Naive thymus-derived CD4-positive, alpha-beta T cell (primary cell): ENCODE results near the gene RECK. TPM values are rescaled to one million over a fixed set of nuclear protein-coding genes. Genes with fewer than 3 reads are reported as not detected.

Experiments
- ATAC-seq: fragments of 150-1000 bp; cut with Tn5 transposase; 2 replicates; pipeline ENCODE4 v1.10.0; 2021; ENCODE audit warnings: mild to moderate bottlenecking, moderate library complexity
- CTCF ChIA-PET: fragments of 350-600 bp; sonication (Branson Sonifier 250); formaldehyde crosslinking; loops from one replicate; lab custom pipeline; 2021; ENCODE audit warnings: antibody characterized with exemption; lab: Charles Lee
- POLR2A ChIA-PET: fragments of 350-600 bp; sonication (Branson Sonifier 250); formaldehyde crosslinking; loops from one replicate; lab custom pipeline; 2021; ENCODE audit warnings: antibody characterized with exemption, inconsistent platforms; lab: Charles Lee
- DNase-seq, 9 donors: peaks; one replicate each; pipeline versions ENCODE4 v3.0.0 to v3.0.0-alpha.2; 2020 to 2022; ENCODE audit warnings: mixed read lengths in 1 of 9
- H3K27ac ChIP-seq: one replicate; pipeline ENCODE4 v1.7.0; 2013; ENCODE audit warnings: mild to moderate bottlenecking, low read depth, low read length, moderate library complexity
- H3K27me3 ChIP-seq, 2 donors: one replicate each; pipeline ENCODE4 v1.7.0; 2013; ENCODE audit warnings: low read length in 2 of 2, mild to moderate bottlenecking in 2 of 2, moderate library complexity in 2 of 2; ENCODE audit not compliant: control insufficient read depth in 2 of 2, insufficient read depth in 2 of 2
- H3K36me3 ChIP-seq, 3 experiments: 1 replicate in 2 of 3; 2 replicates in 1 of 3; pipeline ENCODE4 v1.7.0; 2013; ENCODE audit warnings: low read length in 3 of 3, mild to moderate bottlenecking in 3 of 3, moderate library complexity in 1 of 3; ENCODE audit not compliant: insufficient read depth in 3 of 3, control insufficient read depth in 2 of 3
- H3K4me1 ChIP-seq, 2 donors: one replicate each; pipeline ENCODE4 v1.7.0; 2013; ENCODE audit warnings: low read length in 2 of 2, mild to moderate bottlenecking in 2 of 2, moderate library complexity in 1 of 2; ENCODE audit not compliant: control insufficient read depth in 2 of 2, insufficient read depth in 2 of 2
- H3K4me3 ChIP-seq: 2 replicates; pipeline ENCODE4 v1.7.0; 2013; ENCODE audit warnings: mild to moderate bottlenecking, low read length
- H3K9me3 ChIP-seq, 3 experiments: 1 replicate in 2 of 3; 2 replicates in 1 of 3; pipeline ENCODE4 v1.7.0; 2013; ENCODE audit warnings: low read length in 3 of 3; ENCODE audit not compliant: control insufficient read depth in 2 of 3
- H3K27ac Mint-ChIP-seq, 9 donors: one replicate each; pipeline ENCODE4 v1.8.0; 2020 to 2022; ENCODE audit warnings: mixed read lengths in 9 of 9, mild to moderate bottlenecking in 8 of 9, moderate library complexity in 5 of 9, inconsistent platforms in 2 of 9
- H3K27me3 Mint-ChIP-seq, 5 donors: one replicate each; pipeline ENCODE4 v1.8.0; 2021 to 2022; ENCODE audit warnings: mixed read lengths in 5 of 5, mild to moderate bottlenecking in 1 of 5
- H3K36me3 Mint-ChIP-seq, 5 donors: one replicate each; pipeline ENCODE4 v1.8.0; 2020 to 2022; ENCODE audit warnings: mixed read lengths in 5 of 5, mild to moderate bottlenecking in 3 of 5, inconsistent platforms in 1 of 5
- H3K4me1 Mint-ChIP-seq, 7 donors: one replicate each; pipeline ENCODE4 v1.8.0; 2020 to 2022; ENCODE audit warnings: mixed read lengths in 7 of 7, mild to moderate bottlenecking in 3 of 7, inconsistent platforms in 1 of 7
- H3K4me3 Mint-ChIP-seq, 10 donors: one replicate each; pipeline ENCODE4 v1.8.0; 2020 to 2022; ENCODE audit warnings: mild to moderate bottlenecking in 10 of 10, mixed read lengths in 10 of 10, moderate library complexity in 6 of 10, inconsistent platforms in 2 of 10
- H3K9me3 Mint-ChIP-seq, 11 donors: one replicate each; pipeline ENCODE4 v1.8.0; 2020 to 2022; ENCODE audit warnings: mixed read lengths in 11 of 11, mild to moderate bottlenecking in 4 of 11, inconsistent platforms in 1 of 11, moderate library complexity in 1 of 11
- intact Hi-C, 2 donors: fragments of 100-400 bp; cut with micrococcal nuclease; formaldehyde crosslinking; loops; one replicate each; pipeline ENCODE4 v1.15.1; 2023
- polyA plus RNA-seq, 2 donors: library from polyadenylated mRNA; unstranded; fragments of 300-500 nt; fragmentation: Illumina TruSeq; gene quantifications; one replicate each; pipeline ENCODE4 v1.2.3, GENCODE V29; 2021
- total RNA-seq, 6 experiments: library from RNA in 5 of 6; stranded (reverse) in 5 of 6; gene quantifications; 1 replicate in 5 of 6; 2 replicates in 1 of 6; pipeline ENCODE4 v1.2.3 and lab custom pipeline; 2021 to 2026

Gene RECK
- total and polyA plus RNA-seq, 7 experiments from 2014 or later = 7.4 to 26.2 (median 13.9) TPM

DNA sequence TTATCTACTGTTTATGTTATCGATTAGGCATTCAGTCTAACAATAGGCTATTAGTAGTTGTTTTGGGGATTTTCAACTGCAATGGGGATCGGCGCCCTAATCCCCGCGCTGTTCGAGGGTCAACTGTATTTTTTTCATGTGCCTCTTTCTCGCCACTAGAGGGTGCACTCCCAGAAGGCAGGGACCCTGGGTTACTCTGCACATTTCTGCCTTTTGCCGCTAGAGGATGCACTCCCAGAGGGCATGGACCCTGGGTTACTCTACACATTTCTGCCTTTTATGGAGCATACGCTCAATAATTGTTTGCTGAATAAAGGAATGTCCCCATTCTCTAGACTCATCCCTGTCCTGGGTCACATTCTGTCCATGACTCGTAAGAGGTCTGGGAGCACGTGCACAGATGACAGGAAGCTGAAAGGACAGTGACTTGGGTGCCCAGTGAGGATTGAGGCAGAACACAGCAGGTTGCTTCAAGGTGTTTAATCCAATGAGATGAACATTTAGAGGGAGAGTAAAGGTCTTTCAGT is 27.9 kb upstream of the RECK start:
- peak; percentile 4 to 73 (median 61) for DNase-seq
- peaks cover 0 to 8% (median 0%) of the 10 kb centered on the region in 5 donors for H3K36me3 Mint-ChIP-seq
- H3K9me3 Mint-ChIP-seq = peaks cover 0 to 10% (median 5%) of the 10 kb centered on the region in 11 donors
- peaks cover 4 to 47% (median 20%) of the 10 kb centered on the region in 5 donors for H3K27me3 Mint-ChIP-seq
- no peak overlapping the region for H3K4me3 ChIP-seq
- intact Hi-C loops = loop anchor here (1.0 to 5.0 kb wide), 6 partner anchors 14 to 158 kb away; partner anchors contain the start of gene OR2S2 (in 1 of the 2)
- no peaks in the 10 kb centered on the region for H3K27me3 ChIP-seq
- no peaks in the 10 kb centered on the region for H3K36me3 ChIP-seq
- POLR2A ChIA-PET = interaction anchor here (0.7 kb wide), 2 partner anchors 66 to 1272 kb away, joined by 3 to 4 read pairs; no protein-coding TSS in a partner anchor
- no peaks in the 10 kb centered on the region for H3K9me3 ChIP-seq
- H3K4me1 ChIP-seq = peaks cover 0 to 5% of the 10 kb centered on the region in 2 donors
- peaks cover 10 to 25% (median 20%) of the 10 kb centered on the region in 7 donors for H3K4me1 Mint-ChIP-seq
- no peak overlapping the region for H3K27ac ChIP-seq
- H3K4me3 Mint-ChIP-seq = peak overlapping the region in 3 of 10 donors; percentile 20 to 26 (median 23)
- ATAC-seq = peak; percentile 98
- H3K27ac Mint-ChIP-seq = peak overlapping the region in 1 of 9 donors; percentile 36
- CTCF ChIA-PET = interaction anchor here (0.5 to 2.8 kb wide), 10 partner anchors 9 to 310 kb away, joined by 3 to 25 read pairs (median 5); no protein-coding TSS in a partner anchor

DNA sequence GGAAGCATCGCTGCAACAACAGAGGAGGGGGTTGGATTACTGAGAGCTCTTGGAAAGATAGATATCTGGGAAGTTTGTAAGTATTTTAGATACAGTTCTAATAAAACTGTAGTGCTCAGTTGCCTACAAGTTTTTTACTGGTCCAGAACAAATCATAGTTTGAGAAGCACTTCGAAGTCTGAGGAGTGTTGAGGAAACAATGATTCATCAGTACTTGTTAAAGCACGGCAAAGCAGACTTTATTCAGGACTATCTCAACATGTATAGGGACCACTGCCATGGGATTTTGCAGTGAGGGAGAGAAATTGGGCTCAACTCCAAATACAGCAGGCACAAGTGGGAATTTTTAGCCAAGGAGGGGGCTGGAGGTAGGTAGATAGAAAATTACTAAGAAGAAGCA is 25.3 kb upstream of the RECK start:
- Histone ChIP-seq H3K9me3 (no peaks in the 10 kb centered on the region), H3K27ac (no peak overlapping the region), H3K4me3 (no peak overlapping the region), H3K4me1 (peaks cover 0 to 5% of the 10 kb centered on the region in 2 donors), H3K36me3 (no peaks in the 10 kb centered on the region), H3K27me3 (no peaks in the 10 kb centered on the region)
- DNase-seq = no peak
- ChIA-PET POLR2A (no interaction called here), CTCF (interaction anchor here (2.6 to 2.8 kb wide), 2 partner anchors 9 to 65 kb away, joined by 5 to 9 read pairs; no protein-coding TSS in a partner anchor)
- H3K4me3 Mint-ChIP-seq = no peak overlapping the region
- intact Hi-C loops = no loop called here
- ATAC-seq = no peak
- no peak overlapping the region for H3K27ac Mint-ChIP-seq
- H3K36me3 Mint-ChIP-seq = no peaks in the 10 kb centered on the region
- peaks cover 10 to 24% (median 20%) of the 10 kb centered on the region in 7 donors for H3K4me1 Mint-ChIP-seq
- H3K9me3 Mint-ChIP-seq = peaks cover 0 to 4% (median 0%) of the 10 kb centered on the region in 11 donors
- peaks cover 4 to 52% (median 13%) of the 10 kb centered on the region in 5 donors for H3K27me3 Mint-ChIP-seq

DNA sequence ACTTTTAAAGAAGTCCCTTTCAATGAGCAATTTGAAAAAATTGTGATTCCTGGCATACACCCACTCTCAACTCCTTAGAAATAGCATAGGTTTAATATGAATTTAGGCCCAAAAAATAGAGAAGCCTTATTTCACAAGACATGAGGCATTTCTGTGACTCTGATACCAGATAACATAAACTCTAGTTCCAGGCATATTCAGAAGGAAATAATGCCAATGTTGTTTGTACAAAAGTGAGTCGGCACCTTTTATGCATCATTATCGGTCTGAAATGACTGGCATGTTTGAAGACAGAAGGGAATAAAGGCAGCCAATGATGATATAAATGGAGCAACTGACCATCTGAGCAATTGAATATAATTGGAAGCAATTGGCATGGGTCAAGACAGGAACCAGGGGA is 19.4 kb upstream of the RECK start:
- Mint-ChIP-seq H3K36me3 (no peaks in the 10 kb centered on the region), H3K9me3 (peaks cover 0 to 4% (median 0%) of the 10 kb centered on the region in 11 donors), H3K4me3 (no peak overlapping the region), H3K27me3 (peaks cover 0 to 39% (median 3%) of the 10 kb centered on the region in 5 donors), H3K27ac (no peak overlapping the region), H3K4me1 (no peaks in the 10 kb centered on the region)
- ChIA-PET CTCF (interaction anchor here (1.2 kb wide), 1 partner anchor 114 kb away, joined by 5 read pairs; no protein-coding TSS in a partner anchor), POLR2A (no interaction called here)
- Histone ChIP-seq H3K27me3 (no peaks in the 10 kb centered on the region), H3K4me1 (no peaks in the 10 kb centered on the region), H3K9me3 (no peaks in the 10 kb centered on the region), H3K27ac (no peak overlapping the region), H3K4me3 (no peak overlapping the region), H3K36me3 (no peaks in the 10 kb centered on the region)
- ATAC-seq (no peak), DNase-seq (no peak)
- intact Hi-C loops = no loop called here

DNA sequence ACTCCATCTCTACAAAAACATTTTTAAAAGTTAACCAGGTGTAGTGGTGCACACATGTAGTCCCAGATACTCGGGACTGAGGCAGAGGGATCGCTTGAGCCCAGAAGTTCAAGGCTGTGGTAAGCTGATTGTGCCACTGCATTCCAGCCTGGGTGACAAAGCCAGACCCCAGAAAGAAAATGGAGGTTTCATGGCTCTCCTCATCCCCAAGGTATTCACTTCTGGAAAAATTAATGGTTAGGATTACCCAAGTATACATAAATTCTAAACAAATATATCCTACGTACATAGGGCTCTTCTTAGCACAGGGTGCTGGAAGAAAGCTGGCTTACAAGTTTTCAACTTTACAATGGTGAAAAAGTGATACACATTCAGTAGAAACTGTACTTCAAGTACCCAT is 18.6 kb upstream of the RECK start:
- intact Hi-C loops = no loop called here
- H3K27ac ChIP-seq = no peak overlapping the region
- no peaks in the 10 kb centered on the region for H3K36me3 ChIP-seq
- no peak for DNase-seq
- H3K27me3 ChIP-seq = no peaks in the 10 kb centered on the region
- no peaks in the 10 kb centered on the region for H3K36me3 Mint-ChIP-seq
- H3K27me3 Mint-ChIP-seq = peaks cover 0 to 33% (median 3%) of the 10 kb centered on the region in 5 donors
- peaks cover 0 to 4% (median 0%) of the 10 kb centered on the region in 11 donors for H3K9me3 Mint-ChIP-seq
- no peak overlapping the region for H3K4me3 ChIP-seq
- H3K4me3 Mint-ChIP-seq = no peak overlapping the region
- no peaks in the 10 kb centered on the region for H3K4me1 ChIP-seq
- ChIA-PET CTCF (interaction anchor here (1.6 kb wide), 1 partner anchor 11 kb away, joined by 3 read pairs; no protein-coding TSS in a partner anchor), POLR2A (no interaction called here)
- H3K9me3 ChIP-seq = no peaks in the 10 kb centered on the region
- ATAC-seq = no peak
- peaks cover 0 to under 1% (median 0%) of the 10 kb centered on the region in 7 donors for H3K4me1 Mint-ChIP-seq
- no peak overlapping the region for H3K27ac Mint-ChIP-seq

DNA sequence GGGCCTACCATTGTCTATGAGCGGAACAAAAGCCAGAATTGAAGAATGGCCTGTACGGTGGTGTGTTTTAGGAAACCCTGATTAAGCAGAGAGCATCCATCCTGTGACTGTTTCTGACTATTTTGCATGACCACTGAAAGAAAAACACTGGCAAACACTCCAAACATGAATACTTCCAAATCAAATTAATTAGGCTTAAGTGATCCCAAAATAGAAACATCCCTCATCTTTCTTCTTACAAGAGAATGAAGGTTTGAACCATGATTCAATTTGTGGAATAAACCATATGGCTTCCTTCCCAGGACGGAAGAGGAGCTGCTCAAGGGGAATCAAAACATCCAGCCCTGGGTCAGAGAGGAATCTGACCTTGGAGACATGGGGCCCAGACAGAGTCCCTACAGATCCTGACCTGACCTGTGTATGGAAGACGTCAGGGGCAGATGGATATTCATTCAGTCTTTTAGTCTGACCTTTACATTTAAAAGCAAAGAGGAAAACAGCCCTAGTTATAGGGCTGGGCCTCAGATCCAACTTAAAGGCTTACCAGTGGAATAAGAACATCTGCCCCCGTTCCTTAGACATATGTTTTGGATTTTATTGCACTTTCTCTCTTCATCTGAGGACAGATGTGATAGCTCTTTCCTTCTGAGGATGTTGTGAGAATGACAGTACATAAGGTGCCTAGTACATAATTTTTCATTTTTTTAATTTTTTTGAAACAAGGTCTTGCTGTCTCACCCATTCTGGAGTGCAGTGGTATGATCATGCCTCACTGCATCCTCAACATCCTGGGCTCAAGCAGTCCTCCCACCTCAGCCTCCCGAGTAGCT is 17.6 kb upstream of the RECK start:
- Histone ChIP-seq H3K36me3 (no peaks in the 10 kb centered on the region), H3K27me3 (no peaks in the 10 kb centered on the region), H3K27ac (no peak overlapping the region), H3K9me3 (no peaks in the 10 kb centered on the region), H3K4me3 (no peak overlapping the region), H3K4me1 (no peaks in the 10 kb centered on the region)
- H3K27me3 Mint-ChIP-seq = peaks cover 0 to 28% (median 0%) of the 10 kb centered on the region in 5 donors
- POLR2A ChIA-PET = no interaction called here
- ATAC-seq = no peak
- H3K27ac Mint-ChIP-seq = no peak overlapping the region
- no peaks in the 10 kb centered on the region for H3K36me3 Mint-ChIP-seq
- CTCF ChIA-PET = interaction anchor here (1.6 kb wide), 1 partner anchor 12 kb away, joined by 3 read pairs; no protein-coding TSS in a partner anchor
- no peak overlapping the region for H3K4me3 Mint-ChIP-seq
- H3K9me3 Mint-ChIP-seq = peaks cover 0 to 4% (median 0%) of the 10 kb centered on the region in 11 donors
- no peak for DNase-seq
- intact Hi-C loops = no loop called here
- H3K4me1 Mint-ChIP-seq = peaks cover 0 to 8% (median 5%) of the 10 kb centered on the region in 7 donors

DNA sequence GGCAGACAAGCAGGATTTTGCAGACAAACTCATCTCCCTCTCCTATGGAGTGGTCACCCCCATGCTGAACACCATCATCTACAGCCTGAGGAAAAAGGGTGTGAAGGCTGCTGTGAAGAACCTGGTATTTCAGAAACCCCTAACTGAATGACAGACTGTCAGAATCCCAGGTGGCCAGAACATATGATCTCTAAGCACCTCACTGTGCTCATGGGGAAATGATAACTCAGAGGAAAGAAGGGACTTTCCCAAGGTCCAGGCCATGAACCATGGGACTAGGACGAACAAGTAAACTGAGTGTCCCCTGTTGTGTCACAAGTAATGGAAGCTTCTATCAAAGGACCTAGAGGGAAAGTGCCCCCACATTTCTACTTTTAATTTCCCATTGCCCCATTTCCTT is 14.7 kb upstream of the RECK start:
- Histone ChIP-seq H3K9me3 (no peaks in the 10 kb centered on the region), H3K4me1 (no peaks in the 10 kb centered on the region), H3K4me3 (no peak overlapping the region), H3K27ac (no peak overlapping the region), H3K27me3 (no peaks in the 10 kb centered on the region), H3K36me3 (no peaks in the 10 kb centered on the region)
- DNase-seq = no peak
- POLR2A ChIA-PET = no interaction called here
- Mint-ChIP-seq H3K4me1 (peaks cover 0 to 8% (median 5%) of the 10 kb centered on the region in 7 donors), H3K36me3 (no peaks in the 10 kb centered on the region), H3K9me3 (no peaks in the 10 kb centered on the region), H3K27ac (no peak overlapping the region), H3K4me3 (no peak overlapping the region), H3K27me3 (peaks cover 0 to 7% (median 0%) of the 10 kb centered on the region in 5 donors)
- ATAC-seq = no peak
- CTCF ChIA-PET = interaction anchor here (1.9 to 3.7 kb wide), 4 partner anchors 14 to 118 kb away, joined by 5 to 42 read pairs (median 33); partner anchors contain the start of gene OR2S2
- intact Hi-C loops = loop anchor here in 1 of 2 donors (2.0 kb wide), 1 partner anchor 119 kb away; no protein-coding TSS in a partner anchor
